Measurements from ENCODE around the gene MEIKIN. TPM values are rescaled to one million over a fixed set of nuclear protein-coding genes. Genes with fewer than 3 reads are reported as not detected.

The MEIKIN gene
- total and polyA plus RNA-seq, 9 donors: 0.29 TPM; not detected in 8

GRCh38 chr5:131758520-131758900, 187.0 kb downstream of the MEIKIN start:
- DNase-seq: no peak
- Histone ChIP-seq H3K27me3 (no peaks in the 10 kb centered on the region), H3K27ac (no peak overlapping the region), H3K36me3 (no peaks in the 10 kb centered on the region), H3K4me3 (no peak overlapping the region), H3K9me3 (no peaks in the 10 kb centered on the region), H3K4me1 (ENCODE audit: insufficient read depth) (peaks cover 16% of the 10 kb centered on the region)
- intact Hi-C loops (cut with DNase I): no loop called here
- 14 to 25% (median 17%) methylated on average over 3 of the region's 3 CpGs for WGBS, 3 donors
- no peak for TF ChIP-seq EP300 (IDR thresholded peaks at IDR 0.05)
- no peak for TF ChIP-seq CTCF (IDR thresholded peaks at IDR 0.05)
- TF ChIP-seq POLR2A (IDR thresholded peaks at IDR 0.05): no peak

- no peaks in the 10 kb centered on the region for H3K27me3 ChIP-seq
- no peak overlapping the region for H3K4me3 ChIP-seq
- TF ChIP-seq EP300 (IDR thresholded peaks at IDR 0.05) (no peak), CTCF (IDR thresholded peaks at IDR 0.05) (no peak), POLR2A (IDR thresholded peaks at IDR 0.05) (no peak)
- H3K9me3 ChIP-seq: no peaks in the 10 kb centered on the region
- intact Hi-C loops (cut with DNase I): no loop called here
- DNase-seq: no peak
- H3K27ac ChIP-seq: no peak overlapping the region
- WGBS, 3 donors: 89 to 95% (median 90%) methylated on average over 1 of the region's 1 CpG
- H3K36me3 ChIP-seq: no peaks in the 10 kb centered on the region
- peaks cover 16% of the 10 kb centered on the region for H3K4me1 ChIP-seq (ENCODE audit: insufficient read depth)
Observed at GRCh38 chr5:131757830-131758519, 187.5 kb downstream of the MEIKIN start.

Other genes starting within 250 kb of the MEIKIN start
- gene FNIP1, start 148.6 kb downstream of the MEIKIN start, total RNA-seq: 10 to 100 TPM; 37.2 to 52.7 (median 42.4) TPM
- gene FNIP1, start 148.6 kb downstream of the MEIKIN start, polyA plus RNA-seq: 10 to 100 TPM in 1 of 2 donors, 1 to 10 TPM in 1; 7.2 to 11.8 TPM
- gene ACSL6, start 66.0 kb upstream of the MEIKIN start, total RNA-seq: under 1 TPM in 6 of 7 donors, not detected in 1; 0.07 to 0.34 (median 0.22) TPM
- under 1 TPM; 0.17 to 0.65 TPM for gene ACSL6, start 66.0 kb upstream of the MEIKIN start, polyA plus RNA-seq
- gene IL3, start 115.0 kb upstream of the MEIKIN start, total RNA-seq: not detected
- gene IL3, start 115.0 kb upstream of the MEIKIN start, polyA plus RNA-seq: not detected
- gene CSF2, start 128.1 kb upstream of the MEIKIN start, total RNA-seq: under 1 TPM in 1 of 7 donors, not detected in 6; 0.28 TPM
- not detected for gene CSF2, start 128.1 kb upstream of the MEIKIN start, polyA plus RNA-seq

All from ovary (tissue), 9 donors.